HepG2 (cell line): ENCODE measurements around the gene ALCAM. TPM values are rescaled to one million over a fixed set of nuclear protein-coding genes. Genes with fewer than 3 reads are reported as not detected.

ENCODE experiments used
- CTCF ChIP-seq: sonication (generic); formaldehyde crosslinking; IDR thresholded peaks from 2 replicates; pipeline ENCODE4 v1.5.0; 2020; ENCODE audit warnings: mild to moderate bottlenecking, missing genetic modification reagents, moderate library complexity
- GZF1 ChIP-seq: sonication (generic); formaldehyde crosslinking; IDR thresholded peaks from 2 replicates; pipeline ENCODE4 v1.5.1; 2020; ENCODE audit warnings: mild to moderate bottlenecking, missing genetic modification reagents
- HNRNPUL1 ChIP-seq: fragments of 200-400 bp; formaldehyde crosslinking; IDR thresholded peaks from 2 replicates; pipeline ENCODE4 v1.6.1; 2017; ENCODE audit warnings: low read depth, mild to moderate bottlenecking, low read length, moderate library complexity
- HOMEZ ChIP-seq: IDR thresholded peaks from 2 replicates; pipeline ENCODE4 v1.6.1; 2016; ENCODE audit warnings: low read depth
- JDP2 ChIP-seq: sonication (generic); formaldehyde crosslinking; IDR thresholded peaks from 2 replicates; pipeline ENCODE4 v1.8.1; 2022; ENCODE audit warnings: missing genetic modification reagents, borderline replicate concordance
- JUND ChIP-seq: sonication (generic); formaldehyde crosslinking; IDR thresholded peaks from 2 replicates; pipeline ENCODE4 v1.8.0; 2022; ENCODE audit warnings: mild to moderate bottlenecking, missing genetic modification reagents
- NR2F6 ChIP-seq, 2 experiments: IDR thresholded peaks; 2 replicates each; pipeline ENCODE4 v1.6.1; 2016; ENCODE audit warnings: antibody characterized with exemption in 1 of 2, mild to moderate bottlenecking in 1 of 2
- RAD21 ChIP-seq: fragments of 450-650 bp; formaldehyde crosslinking; IDR thresholded peaks from 2 replicates; pipeline ENCODE4 v1.5.0; 2020; ENCODE audit warnings: mild to moderate bottlenecking
- RBM22 ChIP-seq: fragments of 200-400 bp; formaldehyde crosslinking; optimal IDR thresholded peaks from 2 replicates; pipeline ENCODE3; 2017; ENCODE audit warnings: mild to moderate bottlenecking, low read length, moderate library complexity
- RCOR2 ChIP-seq: IDR thresholded peaks from 2 replicates; pipeline ENCODE4 v1.6.1; 2016; ENCODE audit warnings: missing biosample characterization, missing genetic modification reagents
- SETDB1 ChIP-seq: sonication (generic); formaldehyde crosslinking; IDR thresholded peaks from 2 replicates; pipeline ENCODE4 v1.5.1; 2020; ENCODE audit warnings: missing genetic modification reagents, mild to moderate bottlenecking, borderline replicate concordance
- SUZ12 ChIP-seq: fragments of 150-350 bp; IDR thresholded peaks from 2 replicates; pipeline ENCODE4 v1.6.1; 2014; ENCODE audit warnings: low read depth, low read length
- ZC3H13 ChIP-seq: sonication (generic); formaldehyde crosslinking; IDR thresholded peaks from 2 replicates; pipeline ENCODE4 v1.8.1; 2023; ENCODE audit warnings: mild to moderate bottlenecking, missing genetic modification reagents, moderate library complexity
- ZNF180 ChIP-seq: sonication (generic); formaldehyde crosslinking; IDR thresholded peaks from 2 replicates; pipeline ENCODE4 v1.4.0; 2020; ENCODE audit warnings: low read depth, missing genetic modification reagents, borderline replicate concordance
- ZNF350 ChIP-seq: sonication (generic); formaldehyde crosslinking; IDR thresholded peaks from 2 replicates; pipeline ENCODE4 v1.4.0; 2020; ENCODE audit warnings: mild to moderate bottlenecking, low read depth, missing genetic modification reagents, borderline replicate concordance
- ZNF800 ChIP-seq: sonication (generic); formaldehyde crosslinking; IDR thresholded peaks from 2 replicates; pipeline ENCODE4 v1.4.0; 2020; ENCODE audit warnings: missing genetic modification reagents
- polyA plus RNA-seq, 8 experiments: library from polyadenylated mRNA; depleted of rRNA in 3 of 8; stranded (reverse) in 7 of 8; unstranded in 1 of 8; fragments of >200 nt; fragmentation: Illumina TruSeq in 4 of 8; extraction: Trizol in 4 of 8; gene quantifications; 2 replicates each; pipeline versions ENCODE4 v1.2.1 to v1.2.3, GENCODE V29; 2011 to 2016; ENCODE audit warnings: low read depth in 4 of 8, missing spikeins in 1 of 8, mixed read lengths in 1 of 8; ENCODE audit not compliant: insufficient read depth in 1 of 8
- total RNA-seq, 5 experiments: library from RNA; depleted of rRNA; stranded (reverse); fragments of >200 nt; fragmentation: Illumina TruSeq; extraction: Trizol; gene quantifications; 2 replicates each; pipeline ENCODE4 v1.2.3, GENCODE V29; 2016; ENCODE audit warnings: low read depth in 1 of 5

ALCAM gene
- total and polyA plus RNA-seq, 2 of the 13 experiments (the other 11 are each of a cell fraction or from before 2014, with no cell fraction given) = 26.0 to 33.1 TPM

- TF ChIP-seq RAD21 (CRISPR knock-in tag) = peak; percentile 26; the same call in 1 of the 2 replicates
- no peak for TF ChIP-seq HOMEZ (CRISPR knock-in tag)
- no peak for TF ChIP-seq RCOR2 (CRISPR knock-in tag)
- 0 out of 2 replicates have a peak, but pooled peaks have one; percentile 16 for TF ChIP-seq NR2F6 (IDR thresholded peaks at IDR 0.05)
- TF ChIP-seq NR2F6 (CRISPR knock-in tag; IDR thresholded peaks at IDR 0.05) = no peak
- no peak for TF ChIP-seq HNRNPUL1
- TF ChIP-seq JUND = no peak
- TF ChIP-seq SUZ12 = no peak
- TF ChIP-seq GZF1 = no peak
- no peak for TF ChIP-seq ZNF180 (CRISPR knock-in tag)
- TF ChIP-seq JDP2 (CRISPR knock-in tag) = no peak
- no peak for TF ChIP-seq ZC3H13
- TF ChIP-seq ZNF800 (CRISPR knock-in tag) = no peak
- no peak for TF ChIP-seq RBM22
- TF ChIP-seq CTCF (CRISPR knock-in tag) = peak; percentile 53
- no peak for TF ChIP-seq SETDB1 (CRISPR knock-in tag)
- TF ChIP-seq ZNF350 (CRISPR knock-in tag) = no peak
Observed at GRCh38 chr3:105369500-105370371, 3.0 kb downstream of the ALCAM start (continued).
